ENCODE results near the gene SETDB2.

- TF ChIP-seq POLR2AphosphoS5 (IDR thresholded peaks at IDR 0.05; ENCODE audit: low read depth, low read length): no peak
- no peak for TF ChIP-seq POLR2A (IDR thresholded peaks at IDR 0.05; ENCODE audit: low read depth, low read length)
- TF ChIP-seq POU2F2 (IDR thresholded peaks at IDR 0.05; ENCODE audit: low read depth, low read length): no peak
Observed at GRCh38 chr13:49481788-49482187, 37.7 kb downstream of the SETDB2 start.

Data from GM12891 (cell line).